Measurements from ENCODE around the gene IQCB1.

Gene IQCB1

GRCh38 chr3:121796970-121797369, 37.9 kb downstream of the IQCB1 start:
- peaks cover 71% of the 10 kb centered on the region for H3F3A ChIP-seq (ENCODE audit: insufficient read depth)
- H2AFZ ChIP-seq (ENCODE audit: low read depth, low read length, severe bottlenecking), result no peak overlapping the region
- TF ChIP-seq EZH2phosphoT487 (conservative IDR thresholded peaks at IDR 0.05; ENCODE audit: low read length) (no peak), CTCF (IDR thresholded peaks at IDR 0.05; ENCODE audit: insufficient read depth, low read length, poor library complexity, severe bottlenecking) (no peak)
- no peak overlapping the region for H3K9ac ChIP-seq (ENCODE audit: low read length)
- no peak overlapping the region for H3K4me3 ChIP-seq (ENCODE audit: insufficient read depth, low read length, poor library complexity, severe bottlenecking)
- H3K9me2 ChIP-seq (replicated peaks; ENCODE audit: insufficient read depth, low read length), result no peaks in the 10 kb centered on the region
- peaks cover 33% of the 10 kb centered on the region for H3K36me3 ChIP-seq (ENCODE audit: low read length)
- H3K79me2 ChIP-seq (ENCODE audit: insufficient read depth, low read length), result peaks cover 17% of the 10 kb centered on the region; the same call in 1 of the 2 replicates
- H3K27ac ChIP-seq (ENCODE audit: low read depth, low read length), result peak overlapping the region; percentile 94; the same call in 1 of the 2 replicates
- no peaks in the 10 kb centered on the region for H4K20me1 ChIP-seq (ENCODE audit: low read depth, low read length)
- no peaks in the 10 kb centered on the region for H3K27me3 ChIP-seq (ENCODE audit: low read length)
- peak overlapping the region; percentile 89 for H3K4me2 ChIP-seq (ENCODE audit: low read depth, low read length, poor library complexity, severe bottlenecking)
- H3K9me3 ChIP-seq (ENCODE audit: insufficient read depth, low read length), result no peaks in the 10 kb centered on the region

GRCh38 chr3:121794264-121794983, 40.4 kb downstream of the IQCB1 start:
- H4K20me1 ChIP-seq (ENCODE audit: low read depth, low read length), result no peaks in the 10 kb centered on the region
- no peaks in the 10 kb centered on the region for H3K27me3 ChIP-seq (ENCODE audit: low read length)
- TF ChIP-seq CTCF (IDR thresholded peaks at IDR 0.05; ENCODE audit: insufficient read depth, low read length, poor library complexity, severe bottlenecking), result no peak
- TF ChIP-seq EZH2phosphoT487 (conservative IDR thresholded peaks at IDR 0.05; ENCODE audit: low read length), result no peak
- H3K79me2 ChIP-seq (ENCODE audit: insufficient read depth, low read length), result peaks cover 17% of the 10 kb centered on the region; the same call in 1 of the 2 replicates
- no peaks in the 10 kb centered on the region for H3K9me2 ChIP-seq (replicated peaks; ENCODE audit: insufficient read depth, low read length)
- H3K36me3 ChIP-seq (ENCODE audit: low read length), result peaks cover 39% of the 10 kb centered on the region
- peak overlapping the region; percentile 94 for H3K27ac ChIP-seq (ENCODE audit: low read depth, low read length)
- peak overlapping the region; percentile 39 for H3K4me3 ChIP-seq (ENCODE audit: insufficient read depth, low read length, poor library complexity, severe bottlenecking)
- peaks cover 52% of the 10 kb centered on the region for H3F3A ChIP-seq (ENCODE audit: insufficient read depth)
- H3K9me3 ChIP-seq (ENCODE audit: insufficient read depth, low read length), result no peaks in the 10 kb centered on the region
- H3K9ac ChIP-seq (ENCODE audit: low read length), result peak overlapping the region; percentile 44
- H3K4me2 ChIP-seq (ENCODE audit: low read depth, low read length, poor library complexity, severe bottlenecking), result peak overlapping the region; percentile 89
- no peak overlapping the region for H2AFZ ChIP-seq (ENCODE audit: low read depth, low read length, severe bottlenecking)

GRCh38 chr3:121793078-121793477, 41.8 kb downstream of the IQCB1 start:
- Histone ChIP-seq H3K27me3 (ENCODE audit: low read length) (no peaks in the 10 kb centered on the region), H3K4me2 (ENCODE audit: low read depth, low read length, poor library complexity, severe bottlenecking) (peak overlapping the region; percentile 89), H3K27ac (ENCODE audit: low read depth, low read length) (peak overlapping the region; percentile 94), H3K36me3 (ENCODE audit: low read length) (peaks cover 41% of the 10 kb centered on the region), H3K79me2 (ENCODE audit: insufficient read depth, low read length) (peaks cover 17% of the 10 kb centered on the region; the same call in 1 of the 2 replicates), H3K4me3 (ENCODE audit: insufficient read depth, low read length, poor library complexity, severe bottlenecking) (peak overlapping the region; percentile 39), H3K9me3 (ENCODE audit: insufficient read depth, low read length) (no peaks in the 10 kb centered on the region), H4K20me1 (ENCODE audit: low read depth, low read length) (no peaks in the 10 kb centered on the region), H3K9me2 (replicated peaks; ENCODE audit: insufficient read depth, low read length) (no peaks in the 10 kb centered on the region), H3K9ac (ENCODE audit: low read length) (peak overlapping the region; percentile 44), H2AFZ (ENCODE audit: low read depth, low read length, severe bottlenecking) (no peak overlapping the region), H3F3A (ENCODE audit: insufficient read depth) (peaks cover 49% of the 10 kb centered on the region)
- no peak for TF ChIP-seq CTCF (IDR thresholded peaks at IDR 0.05; ENCODE audit: insufficient read depth, low read length, poor library complexity, severe bottlenecking)
- no peak for TF ChIP-seq EZH2phosphoT487 (conservative IDR thresholded peaks at IDR 0.05; ENCODE audit: low read length)
